RWPE2 (cell line): Measurements from ENCODE around the gene GALNT2.

ENCODE experiments used
- ATAC-seq: fragments of 200-7000 bp; cut with Tn5 transposase; 3 replicates; pipeline ENCODE4 v1.9.1; 2021; ENCODE audit warnings: low read depth
- DNase-seq: peaks from one replicate; pipeline ENCODE4 v3.0.0-alpha.2; 2020; ENCODE audit warnings: low spot score
- H3K27ac ChIP-seq: fragments of 450-650 bp; 2 replicates; pipeline ENCODE4 v1.5.1; 2017; ENCODE audit warnings: mild to moderate bottlenecking; ENCODE audit not compliant: poor library complexity, severe bottlenecking
- H3K27me3 ChIP-seq: fragments of 250-450 bp; sonication (Bioruptor Pico); 2 replicates; pipeline ENCODE4 v1.5.1; 2021; ENCODE audit warnings: mild to moderate bottlenecking, moderate library complexity; ENCODE audit not compliant: insufficient read depth, poor library complexity, severe bottlenecking
- H3K36me3 ChIP-seq: fragments of 250-450 bp; sonication (Bioruptor Pico); 2 replicates; pipeline ENCODE4 v1.5.1; 2020; ENCODE audit warnings: low read depth, mild to moderate bottlenecking, moderate library complexity
- H3K4me1 ChIP-seq: fragments of 250-450 bp; sonication (Bioruptor Pico); 2 replicates; pipeline ENCODE4 v1.5.1; 2021; ENCODE audit warnings: mild to moderate bottlenecking, moderate library complexity; ENCODE audit not compliant: insufficient read depth, poor library complexity, severe bottlenecking
- H3K4me3 ChIP-seq: fragments of 250-450 bp; sonication (Bioruptor Pico); 2 replicates; pipeline ENCODE4 v1.5.1; 2021; ENCODE audit warnings: mild to moderate bottlenecking, moderate library complexity; ENCODE audit not compliant: severe bottlenecking
- H3K9me3 ChIP-seq: fragments of 250-450 bp; sonication (Bioruptor Pico); 2 replicates; pipeline ENCODE4 v1.5.1; 2021; ENCODE audit warnings: mild to moderate bottlenecking, moderate library complexity; ENCODE audit not compliant: severe bottlenecking
- CTCF ChIP-seq: fragments of 450-650 bp; IDR thresholded peaks from one replicate; pipeline ENCODE4 v1.5.1; 2017; ENCODE audit warnings: mild to moderate bottlenecking, moderate library complexity; ENCODE audit not compliant: poor library complexity, severe bottlenecking

The GALNT2 gene

GRCh38 chr1:230086151-230086550, 19.1 kb downstream of the GALNT2 start:
- ATAC-seq (no peak), DNase-seq (no peak)
- H3K36me3 ChIP-seq: no peaks in the 10 kb centered on the region
- H3K27ac ChIP-seq: peak overlapping the region; percentile 98
- no peaks in the 10 kb centered on the region for H3K27me3 ChIP-seq
- TF ChIP-seq CTCF: no peak
- H3K4me3 ChIP-seq: no peak overlapping the region
- H3K9me3 ChIP-seq: no peaks in the 10 kb centered on the region
- peaks cover 50% of the 10 kb centered on the region for H3K4me1 ChIP-seq

GRCh38 chr1:230087028-230087716, 20.1 kb downstream of the GALNT2 start:
- ATAC-seq (peak; percentile 52), DNase-seq (no peak)
- Histone ChIP-seq H3K27ac (peak overlapping the region; percentile 98), H3K36me3 (no peaks in the 10 kb centered on the region), H3K4me3 (no peak overlapping the region), H3K27me3 (no peaks in the 10 kb centered on the region), H3K9me3 (no peaks in the 10 kb centered on the region), H3K4me1 (peaks cover 58% of the 10 kb centered on the region)
- peak; percentile 42 for TF ChIP-seq CTCF

DNA sequence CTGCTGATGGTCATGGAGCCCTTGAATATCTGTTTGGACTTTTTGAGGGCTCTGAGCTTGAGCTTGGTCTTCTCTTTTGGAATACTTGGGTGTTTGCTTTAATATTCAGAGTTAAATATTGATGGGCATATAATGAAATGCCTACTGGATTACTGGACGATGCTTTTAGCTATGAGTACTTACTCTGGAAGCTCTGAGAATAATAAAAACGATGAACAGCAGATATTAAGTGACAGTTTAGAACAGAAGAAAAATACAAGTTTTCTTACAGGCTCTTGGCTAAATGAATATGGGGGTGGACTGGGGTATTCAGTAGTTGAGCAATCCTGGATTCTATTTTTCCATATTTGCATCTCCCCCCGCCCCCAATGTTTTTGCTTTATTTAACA, 20.7 kb downstream of the GALNT2 start:
- no peaks in the 10 kb centered on the region for H3K36me3 ChIP-seq

GRCh38 chr1:230090194-230090711, 23.2 kb downstream of the GALNT2 start:
- no peak for TF ChIP-seq CTCF
- Histone ChIP-seq H3K27me3 (no peaks in the 10 kb centered on the region), H3K4me1 (peaks cover 48% of the 10 kb centered on the region), H3K36me3 (no peaks in the 10 kb centered on the region), H3K9me3 (no peaks in the 10 kb centered on the region), H3K27ac (peak overlapping the region; percentile 98), H3K4me3 (no peak overlapping the region)
- DNase-seq (no peak), ATAC-seq (peak; percentile 65)

More for the DNA sequence above, 20.7 kb downstream of the GALNT2 start:
- TF ChIP-seq CTCF: no peak
- Histone ChIP-seq H3K4me3 (no peak overlapping the region), H3K27me3 (no peaks in the 10 kb centered on the region), H3K9me3 (no peaks in the 10 kb centered on the region), H3K4me1 (peaks cover 58% of the 10 kb centered on the region), H3K27ac (peak overlapping the region; percentile 98)
- no peak for DNase-seq
- ATAC-seq: no peak
